Measurements from ENCODE around the gene ALDH3A2.

ALDH3A2 gene

GRCh38 chr17:19725486-19725885 lies 76.9 kb downstream of the ALDH3A2 start:
- H3K36me3 ChIP-seq (ENCODE audit: insufficient read depth, low read length), result no peaks in the 10 kb centered on the region
- H3K4me3 ChIP-seq, result no peak overlapping the region
- no peak for TF ChIP-seq EZH2 (IDR thresholded peaks at IDR 0.05)
- TF ChIP-seq FOXP2 (optimal IDR thresholded peaks at IDR 0.05; ENCODE audit: control extremely low read depth, extremely low read length, insufficient read depth), result no peak
- TF ChIP-seq POLR2AphosphoS5 (IDR thresholded peaks at IDR 0.05; ENCODE audit: borderline replicate concordance, low read depth, low read length), result no peak
- no peak overlapping the region for H3K9ac ChIP-seq (ENCODE audit: insufficient read length)
- H3K27ac ChIP-seq, result no peak overlapping the region
- no peaks in the 10 kb centered on the region for H3K9me3 ChIP-seq (ENCODE audit: low read depth, low read length)
- no peak for DNase-seq (ENCODE audit: low read depth, low spot score)

GRCh38 chr17:19726631-19727376 lies 78.3 kb downstream of the ALDH3A2 start:
- H3K9me3 ChIP-seq (ENCODE audit: low read depth, low read length), result no peaks in the 10 kb centered on the region
- TF ChIP-seq FOXP2 (optimal IDR thresholded peaks at IDR 0.05; ENCODE audit: control extremely low read depth, extremely low read length, insufficient read depth) (no peak), POLR2AphosphoS5 (IDR thresholded peaks at IDR 0.05; ENCODE audit: borderline replicate concordance, low read depth, low read length) (no peak), EZH2 (IDR thresholded peaks at IDR 0.05) (no peak)
- no peak for DNase-seq (ENCODE audit: low read depth, low spot score)
- no peaks in the 10 kb centered on the region for H3K36me3 ChIP-seq (ENCODE audit: insufficient read depth, low read length)
- no peak overlapping the region for H3K27ac ChIP-seq
- H3K4me3 ChIP-seq, result no peak overlapping the region
- H3K9ac ChIP-seq (ENCODE audit: insufficient read length), result no peak overlapping the region

Data from SK-N-MC (cell line).